Cerebellar cortex (tissue), 1 donor: Measurements from ENCODE around the gene EVPL.
"Not testable (repeated sequence)": the region's sequence is repeated elsewhere in the genome, so short reads cannot be mapped to it uniquely, and the experiment has no call there.

Experiments
- DNase-seq: peaks from one replicate; pipeline ENCODE4 v3.0.0-alpha.2; 2015; ENCODE audit warnings: low spot score

The EVPL gene

GRCh38 chr17:75996665-75997590 lies 30.2 kb downstream of the EVPL start:
- DNase-seq = no peak

- DNase-seq = no peak
Observed at GRCh38 chr17:75995385-75995925, 31.7 kb downstream of the EVPL start.

- no peak for DNase-seq
Observed at GRCh38 chr17:75994802-75995370, 32.2 kb downstream of the EVPL start.

- DNase-seq = no peak
Observed at GRCh38 chr17:75991396-75991795, 35.7 kb downstream of the EVPL start.

- DNase-seq = no peak
Observed at GRCh38 chr17:75987041-75987440, 40.1 kb downstream of the EVPL start.

GRCh38 chr17:75985986-75986385 lies 41.1 kb downstream of the EVPL start:
- no peak for DNase-seq

GRCh38 chr17:75983501-75984181 lies 43.5 kb downstream of the EVPL start:
- DNase-seq = no peak

GRCh38 chr17:75981019-75981615 lies 46.0 kb downstream of the EVPL start:
- DNase-seq = no peak

- no peak for DNase-seq
Observed at GRCh38 chr17:75980188-75981018, 46.7 kb downstream of the EVPL start.

- no peak for DNase-seq
Observed at GRCh38 chr17:75979705-75980187, 47.4 kb downstream of the EVPL start.

- peak; percentile 99 for DNase-seq
Observed at GRCh38 chr17:75978938-75979704, 48.0 kb downstream of the EVPL start, which contains the start of the genes ACOX1 and TEN1. Gene ACOX1 (minus strand): TSS chr17:75979166. CDS start chr17:75979073, 93 bp downstream. Gene TEN1 (plus strand): TSS chr17:75979240. CDS start chr17:75986193, 6,953 bp downstream.

- no peak for DNase-seq
Observed at GRCh38 chr17:75976175-75976848, 50.8 kb downstream of the EVPL start.

- DNase-seq = no peak
Observed at GRCh38 chr17:75975757-75976174, 51.3 kb downstream of the EVPL start.

- not testable (repeated sequence) for DNase-seq
Observed at GRCh38 chr17:75975187-75975586, 51.9 kb downstream of the EVPL start.

GRCh38 chr17:75970626-75971025 lies 56.5 kb downstream of the EVPL start:
- no peak for DNase-seq

- DNase-seq = no peak
Observed at GRCh38 chr17:75970011-75970523, 57.0 kb downstream of the EVPL start.

- DNase-seq = not testable (repeated sequence)
Observed at GRCh38 chr17:75969044-75969443, 58.1 kb downstream of the EVPL start.

- no peak for DNase-seq
Observed at GRCh38 chr17:75965468-75965867, 61.6 kb downstream of the EVPL start.

- DNase-seq = no peak
Observed at GRCh38 chr17:75959839-75960511, 67.1 kb downstream of the EVPL start.
